ENCODE measurements around the gene LMX1B. TPM values are rescaled to one million over a fixed set of nuclear protein-coding genes. Genes with fewer than 3 reads are reported as not detected.

The LMX1B gene
- total RNA-seq, 2 donors from 2014 or later: 0.74 to 1.3 TPM

- no peak for TF ChIP-seq CTCF (IDR thresholded peaks at IDR 0.05)
- H3K27me3 ChIP-seq: peaks cover 0 to 5% of the 10 kb centered on the region in 2 donors
- DNase-seq (ENCODE audit: low spot score): no peak
- H3K36me3 ChIP-seq: no peaks in the 10 kb centered on the region
- no peak overlapping the region for H3K4me3 ChIP-seq
- no peak overlapping the region for H3K27ac ChIP-seq
- H3K4me1 ChIP-seq: no peaks in the 10 kb centered on the region
- no peaks in the 10 kb centered on the region for H3K9me3 ChIP-seq
These were observed 79.2 kb downstream of the LMX1B start for GRCh38 chr9:126692759-126693427.

GRCh38 chr9:126693428-126693944 lies 79.8 kb downstream of the LMX1B start:
- no peak overlapping the region for H3K27ac ChIP-seq
- H3K4me3 ChIP-seq: no peak overlapping the region
- H3K27me3 ChIP-seq: peaks cover 0 to 5% of the 10 kb centered on the region in 2 donors
- H3K36me3 ChIP-seq: no peaks in the 10 kb centered on the region
- H3K4me1 ChIP-seq: no peaks in the 10 kb centered on the region
- TF ChIP-seq CTCF (IDR thresholded peaks at IDR 0.05): no peak
- no peak for DNase-seq (ENCODE audit: low spot score)
- H3K9me3 ChIP-seq: no peaks in the 10 kb centered on the region

- DNase-seq (ENCODE audit: low spot score): no peak
- Histone ChIP-seq H3K4me1 (no peaks in the 10 kb centered on the region), H3K9me3 (no peaks in the 10 kb centered on the region), H3K27me3 (peaks cover 0 to 5% of the 10 kb centered on the region in 2 donors), H3K4me3 (no peak overlapping the region), H3K36me3 (no peaks in the 10 kb centered on the region), H3K27ac (no peak overlapping the region)
- no peak for TF ChIP-seq CTCF (IDR thresholded peaks at IDR 0.05)
These were observed 80.7 kb downstream of the LMX1B start for GRCh38 chr9:126694206-126695081.

- no peaks in the 10 kb centered on the region for H3K36me3 ChIP-seq
- H3K9me3 ChIP-seq: no peaks in the 10 kb centered on the region
- no peak for TF ChIP-seq CTCF (IDR thresholded peaks at IDR 0.05)
- H3K27ac ChIP-seq: no peak overlapping the region
- no peak for DNase-seq (ENCODE audit: low spot score)
- no peaks in the 10 kb centered on the region for H3K27me3 ChIP-seq
- no peak overlapping the region for H3K4me3 ChIP-seq
- H3K4me1 ChIP-seq: no peaks in the 10 kb centered on the region
These were observed 81.5 kb downstream of the LMX1B start for GRCh38 chr9:126695186-126695585.

- Histone ChIP-seq H3K9me3 (no peaks in the 10 kb centered on the region), H3K4me1 (no peaks in the 10 kb centered on the region), H3K4me3 (no peak overlapping the region), H3K27ac (no peak overlapping the region), H3K36me3 (no peaks in the 10 kb centered on the region), H3K27me3 (no peaks in the 10 kb centered on the region)
- TF ChIP-seq CTCF (IDR thresholded peaks at IDR 0.05): no peak
- DNase-seq (ENCODE audit: low spot score): no peak
These were observed 82.1 kb downstream of the LMX1B start for GRCh38 chr9:126695701-126696400.

Measured in right atrium auricular region (tissue), 2 donors.